DLD1 (cell line): Measurements from ENCODE around the gene C9orf72.

Experiments used
- in situ Hi-C: cut with HindIII; loops from 2 replicates; pipeline ENCODE4 v1.10.0; 2017; ENCODE audit warnings: low sequenced_read_pairs

The C9orf72 gene

GRCh38 chr9:27540502-27540901 lies 32.8 kb downstream of the C9orf72 start:
- in situ Hi-C loops, result no loop called here

GRCh38 chr9:27539479-27540441 lies 33.5 kb downstream of the C9orf72 start:
- in situ Hi-C loops, result no loop called here

GRCh38 chr9:27538647-27539046 lies 34.6 kb downstream of the C9orf72 start:
- in situ Hi-C loops, result no loop called here

- in situ Hi-C loops, result no loop called here
Measured at GRCh38 chr9:27537756-27538155, 35.5 kb downstream of the C9orf72 start.

GRCh38 chr9:27537027-27537435 lies 36.2 kb downstream of the C9orf72 start:
- in situ Hi-C loops, result no loop called here

GRCh38 chr9:27536168-27536567 lies 37.1 kb downstream of the C9orf72 start:
- in situ Hi-C loops, result no loop called here

GRCh38 chr9:27535701-27536118 lies 37.6 kb downstream of the C9orf72 start:
- in situ Hi-C loops, result no loop called here

GRCh38 chr9:27534658-27535209 lies 38.5 kb downstream of the C9orf72 start:
- in situ Hi-C loops, result no loop called here

- in situ Hi-C loops, result no loop called here
Measured at GRCh38 chr9:27534131-27534530, 39.1 kb downstream of the C9orf72 start.

GRCh38 chr9:27533311-27533710 lies 40.0 kb downstream of the C9orf72 start:
- in situ Hi-C loops, result no loop called here

GRCh38 chr9:27532046-27532445 lies 41.2 kb downstream of the C9orf72 start:
- in situ Hi-C loops, result no loop called here

GRCh38 chr9:27530915-27531755 lies 42.1 kb downstream of the C9orf72 start:
- in situ Hi-C loops, result no loop called here

- in situ Hi-C loops, result no loop called here
Measured at GRCh38 chr9:27529316-27530278, 43.7 kb downstream of the C9orf72 start, which contains the start of gene MOB3B. MOB3B (minus strand) TSS chr9:27529814; CDS start chr9:27455550, 74,264 bp downstream.

GRCh38 chr9:27528886-27529315 lies 44.4 kb downstream of the C9orf72 start:
- in situ Hi-C loops, result no loop called here

- in situ Hi-C loops, result no loop called here
Measured at GRCh38 chr9:27528076-27528885, 45.0 kb downstream of the C9orf72 start.

GRCh38 chr9:27527702-27528075 lies 45.6 kb downstream of the C9orf72 start:
- in situ Hi-C loops, result no loop called here

- in situ Hi-C loops, result no loop called here
Measured at GRCh38 chr9:27524236-27524635, 49.0 kb downstream of the C9orf72 start, which contains the start of gene IFNK. IFNK (plus strand) TSS chr9:27524290; CDS start chr9:27524337, 47 bp downstream.

GRCh38 chr9:27523141-27523540 lies 50.1 kb downstream of the C9orf72 start:
- in situ Hi-C loops, result no loop called here

- in situ Hi-C loops, result no loop called here
Measured at GRCh38 chr9:27520986-27521385, 52.3 kb downstream of the C9orf72 start.
